GM12865 (cell line): Measurements from ENCODE around the gene KCNIP4.

Source experiments
- DNase-seq: peaks from one replicate; pipeline ENCODE4 v3.0.0; 2010; ENCODE audit warnings: low read depth
- H3K4me3 ChIP-seq: 2 replicates; pipeline ENCODE4 v1.5.1; 2011; ENCODE audit warnings: mild to moderate bottlenecking, low read depth, low read length, control low read depth
- TF ChIP-seq, protein P1 (sequence below): IDR thresholded peaks from 2 replicates; pipeline ENCODE4 v1.5.1; 2011; ENCODE audit warnings: low read length, control low read depth, low read depth, inconsistent platforms; ENCODE audit not compliant: insufficient read depth; ENCODE audit errors: missing control alignments

Gene KCNIP4

DNA sequence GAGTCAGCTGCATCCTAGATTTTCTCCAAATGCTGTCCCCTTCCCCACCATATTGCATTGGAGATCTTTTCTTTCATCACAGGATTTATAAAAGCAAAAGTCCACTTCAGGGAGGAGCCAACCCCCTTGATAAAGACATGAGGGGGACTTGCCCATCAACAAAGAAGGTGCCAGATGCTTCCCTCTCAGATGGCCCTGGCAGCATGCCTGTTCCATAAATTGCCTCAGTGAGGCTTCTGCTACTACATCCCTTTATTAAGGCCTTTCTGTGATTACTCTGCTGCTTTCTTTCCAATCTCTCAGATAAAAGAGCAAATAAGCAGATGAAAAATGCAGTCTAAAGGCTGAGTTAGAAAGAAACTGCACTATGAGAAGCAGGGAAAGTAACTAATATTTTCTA, 736.7 kb downstream of the KCNIP4 start:
- TF ChIP-seq, protein P1, sequence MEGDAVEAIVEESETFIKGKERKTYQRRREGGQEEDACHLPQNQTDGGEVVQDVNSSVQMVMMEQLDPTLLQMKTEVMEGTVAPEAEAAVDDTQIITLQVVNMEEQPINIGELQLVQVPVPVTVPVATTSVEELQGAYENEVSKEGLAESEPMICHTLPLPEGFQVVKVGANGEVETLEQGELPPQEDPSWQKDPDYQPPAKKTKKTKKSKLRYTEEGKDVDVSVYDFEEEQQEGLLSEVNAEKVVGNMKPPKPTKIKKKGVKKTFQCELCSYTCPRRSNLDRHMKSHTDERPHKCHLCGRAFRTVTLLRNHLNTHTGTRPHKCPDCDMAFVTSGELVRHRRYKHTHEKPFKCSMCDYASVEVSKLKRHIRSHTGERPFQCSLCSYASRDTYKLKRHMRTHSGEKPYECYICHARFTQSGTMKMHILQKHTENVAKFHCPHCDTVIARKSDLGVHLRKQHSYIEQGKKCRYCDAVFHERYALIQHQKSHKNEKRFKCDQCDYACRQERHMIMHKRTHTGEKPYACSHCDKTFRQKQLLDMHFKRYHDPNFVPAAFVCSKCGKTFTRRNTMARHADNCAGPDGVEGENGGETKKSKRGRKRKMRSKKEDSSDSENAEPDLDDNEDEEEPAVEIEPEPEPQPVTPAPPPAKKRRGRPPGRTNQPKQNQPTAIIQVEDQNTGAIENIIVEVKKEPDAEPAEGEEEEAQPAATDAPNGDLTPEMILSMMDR, result no peak
- DNase-seq, result no peak
- H3K4me3 ChIP-seq, result no peak overlapping the region

DNA sequence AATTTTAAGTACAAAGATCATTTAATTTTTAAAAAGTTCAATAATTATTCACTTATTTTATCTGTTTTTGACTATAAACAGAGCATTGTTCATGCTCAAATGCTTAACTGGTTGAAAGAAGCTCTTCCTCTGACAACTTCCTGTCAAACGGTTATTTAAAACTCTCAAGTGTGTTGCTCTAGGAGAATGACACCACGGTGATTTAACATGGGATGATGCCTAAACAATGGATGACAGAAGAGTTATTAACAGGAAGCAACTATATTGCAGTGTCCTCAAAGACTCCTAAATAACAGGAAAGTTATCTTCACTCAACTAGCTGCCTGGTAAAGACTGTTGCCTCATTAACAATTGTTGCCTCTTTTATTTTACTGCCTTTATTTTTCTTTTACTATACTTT, 738.7 kb downstream of the KCNIP4 start:
- no peak for DNase-seq
- TF ChIP-seq, protein P1, result no peak
- no peak overlapping the region for H3K4me3 ChIP-seq

DNA sequence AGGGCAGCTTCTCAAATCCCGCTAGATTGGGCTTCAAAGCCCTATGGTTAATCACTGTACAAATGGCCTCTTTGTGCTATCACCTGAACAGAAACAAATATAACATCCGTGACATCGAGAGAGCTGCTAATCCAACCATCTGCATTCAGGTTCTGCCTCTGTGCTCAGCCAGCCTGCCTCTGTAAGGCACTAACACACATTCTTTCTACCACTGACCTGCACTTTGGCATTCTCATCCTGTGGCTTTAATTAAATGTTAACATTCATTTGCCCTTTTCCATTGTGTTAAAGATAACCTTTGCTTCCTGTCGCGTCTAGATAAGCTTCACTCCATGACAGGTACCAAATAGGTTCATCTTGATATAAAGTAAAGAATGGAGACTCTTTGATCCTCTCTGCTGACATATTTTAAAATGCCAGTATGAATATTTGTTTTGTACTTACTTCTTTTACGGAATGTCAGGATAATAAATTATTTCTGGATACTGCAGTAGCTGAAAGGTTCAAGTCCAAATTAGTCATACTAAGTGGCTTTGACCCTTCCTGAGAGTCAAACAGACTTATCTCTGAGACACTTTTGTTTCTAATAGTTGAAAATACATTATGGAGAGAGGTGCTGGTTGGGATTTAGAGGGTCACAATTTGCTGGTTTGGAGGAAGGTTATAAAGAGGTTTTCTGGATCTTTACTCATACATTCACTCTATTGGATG, 742.6 kb downstream of the KCNIP4 start:
- TF ChIP-seq, protein P1, result no peak
- DNase-seq, result no peak

DNA sequence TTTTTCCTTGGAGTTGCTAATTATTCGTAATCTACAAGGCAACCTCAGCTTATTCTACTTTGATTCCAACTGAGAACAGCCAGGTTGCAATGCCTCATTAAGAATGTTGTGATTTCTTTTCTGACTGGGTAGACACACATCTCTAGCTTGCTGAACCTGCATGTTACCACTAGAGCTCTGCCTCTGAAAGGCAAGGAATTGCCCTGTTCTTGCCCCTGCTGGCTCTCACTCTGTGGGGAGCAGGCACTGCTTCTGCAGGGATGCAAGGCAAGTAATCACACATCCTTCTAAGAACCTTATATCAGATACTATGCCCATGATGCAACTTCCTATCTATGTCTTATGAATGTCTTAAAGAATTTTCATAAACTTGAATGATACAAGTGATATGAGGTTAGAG, 745.2 kb downstream of the KCNIP4 start:
- no peak for DNase-seq
- no peak overlapping the region for H3K4me3 ChIP-seq
- TF ChIP-seq, protein P1, result no peak

More for the DNA sequence above, 742.6 kb downstream of the KCNIP4 start:
- no peak overlapping the region for H3K4me3 ChIP-seq

DNA sequence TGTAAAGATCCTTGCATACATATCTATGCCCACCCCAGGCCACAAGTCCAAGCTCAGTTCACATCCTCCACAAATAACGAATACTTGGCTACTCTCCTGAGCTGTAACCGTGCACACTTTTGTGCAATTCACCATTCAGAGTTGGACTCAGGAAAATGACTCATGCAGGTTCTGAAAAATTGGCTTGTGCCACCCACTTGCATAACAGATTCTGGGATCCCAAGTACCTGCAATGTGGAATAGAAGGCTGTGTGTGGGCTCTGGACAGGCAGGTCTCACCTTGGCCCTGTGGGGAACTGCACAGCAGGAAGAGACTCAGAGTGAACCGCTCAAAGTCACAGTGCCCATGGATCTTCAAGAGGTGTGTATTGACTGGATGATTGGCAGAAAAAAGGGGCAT, 745.6 kb downstream of the KCNIP4 start:
- TF ChIP-seq, protein P1, result no peak
- DNase-seq, result no peak
- no peak overlapping the region for H3K4me3 ChIP-seq

DNA sequence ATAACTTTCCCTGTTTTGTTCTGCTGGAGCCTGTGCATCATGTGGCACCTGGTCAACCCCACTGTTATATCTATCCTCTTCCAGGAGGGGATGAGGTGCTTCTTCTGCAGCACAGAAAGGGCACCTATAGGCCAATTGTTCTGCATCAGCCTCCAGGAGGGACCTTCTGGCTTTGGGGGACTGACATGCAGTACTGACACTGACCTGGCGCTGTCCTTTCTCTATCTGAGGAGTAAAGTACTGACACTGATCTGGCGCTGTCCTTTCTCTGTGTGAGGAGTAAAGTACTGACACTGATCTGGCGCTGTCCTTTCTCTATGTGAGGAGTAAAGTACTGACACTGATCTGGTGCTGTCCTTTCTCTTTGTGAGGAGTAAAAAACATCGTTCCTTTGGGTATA, 749.9 kb downstream of the KCNIP4 start:
- no peak overlapping the region for H3K4me3 ChIP-seq
- TF ChIP-seq, protein P1, result no peak
- no peak for DNase-seq

DNA sequence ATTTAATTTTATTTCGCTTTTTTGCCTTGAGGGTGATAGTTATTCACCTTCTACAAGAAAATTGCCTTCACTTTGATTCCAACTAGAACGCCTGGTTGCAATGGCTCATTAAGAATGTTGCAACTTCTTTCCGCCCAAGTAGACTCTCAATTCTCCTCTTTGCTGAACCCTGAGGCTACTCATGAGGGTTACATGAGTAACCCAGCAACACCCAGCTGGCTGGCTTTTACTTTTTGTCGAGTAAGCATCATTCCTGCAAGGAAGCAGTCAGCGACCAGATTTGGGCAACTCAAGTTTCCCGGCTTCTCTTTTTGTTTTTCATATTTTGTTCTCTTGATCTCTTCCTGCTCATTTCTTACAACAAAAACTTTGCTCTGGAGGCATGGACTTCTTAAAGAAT, 752.9 kb downstream of the KCNIP4 start:
- no peak for DNase-seq
- H3K4me3 ChIP-seq, result no peak overlapping the region
- TF ChIP-seq, protein P1, result no peak
